Activated naive CD8-positive, alpha-beta T cell treated with anti-CD3 and anti-CD28 coated beads, Interleukin-2, amount 50 U/mL, for 16 hours (primary cell): ENCODE data around the gene FGF2.
"Not testable (repeated sequence)": the region's sequence is repeated elsewhere in the genome, so short reads cannot be mapped to it uniquely, and the experiment has no call there.

ENCODE experiments used
- DNase-seq: peaks from one replicate; pipeline ENCODE4 v3.0.0-alpha.2; 2020; ENCODE audit warnings: low read depth, low spot score

FGF2 gene

DNA sequence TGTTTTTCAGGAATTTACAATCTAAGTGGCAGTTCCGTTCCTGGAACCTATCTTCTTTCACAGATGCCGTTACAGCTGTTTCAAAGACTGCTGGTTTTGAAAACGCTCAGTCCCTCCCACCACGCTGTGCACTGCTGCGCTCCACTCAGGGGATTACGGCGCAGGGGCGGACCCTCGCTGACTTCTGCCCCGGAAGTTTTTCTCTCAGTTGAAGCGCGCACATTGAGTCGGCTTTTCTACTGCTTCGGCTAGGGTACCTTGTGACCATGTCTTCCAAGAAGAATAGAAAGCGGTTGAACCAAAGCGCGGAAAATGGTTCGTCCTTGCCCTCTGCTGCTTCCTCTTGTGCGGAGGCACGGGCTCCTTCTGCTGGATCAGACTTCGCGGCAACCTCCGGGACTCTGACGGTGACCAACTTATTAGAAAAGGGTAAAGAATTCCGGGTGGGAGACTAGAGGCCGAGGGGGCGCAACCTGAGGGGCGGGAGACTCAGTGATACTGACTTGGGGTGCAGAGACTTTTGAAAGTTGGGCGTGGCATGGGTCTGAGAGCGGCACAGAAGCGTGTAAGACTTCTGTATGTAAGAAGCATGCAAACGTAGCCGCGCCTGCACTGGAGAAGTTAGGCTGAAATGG lies 96.4 kb downstream of the FGF2 start:
- DNase-seq, result peak; percentile 66

DNA sequence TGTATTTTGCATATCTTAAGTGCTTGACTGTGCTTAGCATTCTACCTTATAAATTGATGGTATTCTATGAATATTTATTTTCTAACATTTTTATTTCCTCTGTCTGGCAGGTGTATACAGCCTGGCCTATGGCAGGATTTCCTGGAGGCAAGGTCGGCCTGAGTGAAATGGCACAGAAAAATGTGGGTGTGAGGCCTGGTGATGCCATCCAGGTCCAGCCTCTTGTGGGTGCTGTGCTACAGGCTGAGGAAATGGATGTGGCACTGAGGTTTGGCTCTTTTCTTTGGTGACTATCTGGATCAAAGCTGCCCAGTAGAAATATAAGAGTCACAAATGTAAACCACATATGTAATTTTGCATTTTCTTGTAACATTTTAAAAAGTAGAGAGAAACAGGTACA lies 102.3 kb downstream of the FGF2 start:
- no peak for DNase-seq

DNA sequence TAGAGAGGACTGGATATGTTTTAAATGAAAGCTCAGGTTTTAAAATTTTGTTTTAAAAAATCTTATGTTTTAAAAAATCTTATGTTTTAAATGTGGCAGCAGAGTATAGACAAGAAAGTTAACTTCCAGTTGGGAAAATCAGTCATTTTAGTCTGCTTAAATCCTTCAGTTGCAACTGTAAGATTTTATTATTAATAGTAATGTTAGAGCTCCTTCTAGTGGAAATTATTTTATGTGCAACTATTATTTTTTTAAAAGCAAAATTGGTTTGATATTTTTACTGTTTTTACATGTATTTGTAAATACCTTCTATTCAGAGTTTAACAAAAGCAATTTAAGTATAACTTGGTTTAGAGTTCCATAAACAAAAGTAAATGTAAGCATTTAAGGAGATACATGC lies 104.2 kb downstream of the FGF2 start:
- DNase-seq, result no peak

GRCh38 chr4:122932763-122933162 lies 106.1 kb downstream of the FGF2 start:
- DNase-seq, result no peak

- DNase-seq, result not testable (repeated sequence)
Observed at GRCh38 chr4:122945136-122945535, 118.5 kb downstream of the FGF2 start.

- DNase-seq, result no peak
Observed at GRCh38 chr4:122946142-122946541, 119.5 kb downstream of the FGF2 start.
